HL-60 (cell line): Measurements from ENCODE around the gene RELN.
"Not testable (repeated sequence)": the region's sequence is repeated elsewhere in the genome, so short reads cannot be mapped to it uniquely, and the experiment has no call there.

Source experiments
- DNase-seq, 2 experiments: peaks; one replicate each; pipeline ENCODE4 v3.0.0-alpha.2; 2010 to 2020; ENCODE audit warnings: low read depth in 1 of 2, low spot score in 1 of 2
- H3K27ac ChIP-seq: fragments of 250-450 bp; sonication (Bioruptor Pico); replicated peaks from 2 replicates; pipeline ENCODE4 v1.5.1; 2020; ENCODE audit warnings: mild to moderate bottlenecking, moderate library complexity
- H3K27me3 ChIP-seq: fragments of 250-450 bp; sonication (Bioruptor Pico); 2 replicates; pipeline ENCODE4 v1.5.1; 2021; ENCODE audit warnings: mild to moderate bottlenecking, moderate library complexity; ENCODE audit not compliant: insufficient read depth, poor library complexity, severe bottlenecking
- H3K4me3 ChIP-seq: replicated peaks from 2 replicates; pipeline ENCODE4 v1.5.1; 2011; ENCODE audit warnings: mild to moderate bottlenecking, control low read depth, low read length; ENCODE audit not compliant: insufficient read depth
- CTCF ChIP-seq: IDR thresholded peaks from one replicate; pipeline ENCODE4 v1.5.1; 2011; ENCODE audit warnings: low read length, control low read depth, inconsistent platforms; ENCODE audit not compliant: insufficient read depth
- GABPA ChIP-seq: IDR thresholded peaks from 2 replicates; pipeline ENCODE4 v1.6.1; 2012; ENCODE audit warnings: low read depth
- POLR2AphosphoS5 ChIP-seq: IDR thresholded peaks from 2 replicates; pipeline ENCODE4 v1.6.1; 2012; ENCODE audit warnings: low read depth
- REST ChIP-seq: IDR thresholded peaks from 2 replicates; pipeline ENCODE4 v1.6.1; 2012; ENCODE audit warnings: low read depth; ENCODE audit not compliant: insufficient replicate concordance
- SPI1 ChIP-seq: IDR thresholded peaks from 2 replicates; pipeline ENCODE4 v1.6.1; 2012; ENCODE audit warnings: low read depth, mild to moderate bottlenecking, borderline replicate concordance

RELN gene

GRCh38 chr7:103791894-103792293, 197.6 kb downstream of the RELN start:
- H3K4me3 ChIP-seq: no peak overlapping the region
- no peak for DNase-seq
- no peaks in the 10 kb centered on the region for H3K27me3 ChIP-seq
- TF ChIP-seq CTCF: no peak
- no peak for TF ChIP-seq GABPA
- no peak for TF ChIP-seq SPI1
- no peak for TF ChIP-seq REST
- TF ChIP-seq POLR2AphosphoS5: no peak
- H3K27ac ChIP-seq: no peak overlapping the region

- not testable (repeated sequence) for H3K4me3 ChIP-seq, H3K27me3 ChIP-seq
Measured at GRCh38 chr7:103787041-103787440, 202.4 kb downstream of the RELN start.

GRCh38 chr7:103784646-103785286, 204.7 kb downstream of the RELN start:
- no peak for DNase-seq
- Histone ChIP-seq H3K27ac (no peak overlapping the region), H3K4me3 (no peak overlapping the region), H3K27me3 (no peaks in the 10 kb centered on the region)
- TF ChIP-seq CTCF (no peak), REST (no peak)

More at GRCh38 chr7:103787041-103787440, 202.4 kb downstream of the RELN start:
- not testable (repeated sequence) for DNase-seq, H3K27ac ChIP-seq

GRCh38 chr7:103781409-103781808, 208.0 kb downstream of the RELN start:
- Histone ChIP-seq H3K27me3 (no peaks in the 10 kb centered on the region), H3K27ac (no peak overlapping the region), H3K4me3 (no peak overlapping the region)
- DNase-seq: no peak
- TF ChIP-seq SPI1: no peak
- TF ChIP-seq GABPA: no peak
- no peak for TF ChIP-seq POLR2AphosphoS5
- TF ChIP-seq CTCF: no peak
- TF ChIP-seq REST: no peak

- not testable (repeated sequence) for H3K27me3 ChIP-seq, H3K27ac ChIP-seq, H3K4me3 ChIP-seq, DNase-seq
Measured at GRCh38 chr7:103780561-103780960, 208.9 kb downstream of the RELN start.
